HG03103 (cell line): ENCODE results near the gene FNDC8.
"Not testable (repeated sequence)": the region's sequence is repeated elsewhere in the genome, so short reads cannot be mapped to it uniquely, and the experiment has no call there.

Experiments used
- ATAC-seq: cut with Tn5 transposase; IDR thresholded peaks from one replicate; pipeline ENCODE4 v1.9.1; 2021; ENCODE audit warnings: low read depth; ENCODE audit not compliant: unreplicated experiment

Gene FNDC8

DNA sequence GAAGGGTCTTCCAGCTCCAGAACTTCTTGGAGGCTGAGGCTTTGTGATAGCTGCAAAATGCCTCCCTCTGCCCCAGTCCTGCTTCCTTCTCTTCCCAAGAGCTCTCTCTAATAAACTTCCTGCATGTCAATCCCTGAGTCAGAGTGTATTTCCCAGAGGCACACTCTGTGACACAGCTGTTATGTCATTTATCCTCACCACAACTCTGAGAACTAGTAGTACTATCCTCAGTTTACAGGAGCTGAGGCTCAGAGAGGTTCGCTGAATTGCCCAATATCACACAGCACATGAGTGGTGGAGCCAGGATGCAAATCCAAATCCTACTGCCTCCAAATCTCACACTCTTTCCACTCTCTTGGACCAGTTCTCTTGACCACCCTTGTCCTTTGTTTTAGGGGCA is 46.3 kb downstream of the FNDC8 start:
- ATAC-seq, result no peak

DNA sequence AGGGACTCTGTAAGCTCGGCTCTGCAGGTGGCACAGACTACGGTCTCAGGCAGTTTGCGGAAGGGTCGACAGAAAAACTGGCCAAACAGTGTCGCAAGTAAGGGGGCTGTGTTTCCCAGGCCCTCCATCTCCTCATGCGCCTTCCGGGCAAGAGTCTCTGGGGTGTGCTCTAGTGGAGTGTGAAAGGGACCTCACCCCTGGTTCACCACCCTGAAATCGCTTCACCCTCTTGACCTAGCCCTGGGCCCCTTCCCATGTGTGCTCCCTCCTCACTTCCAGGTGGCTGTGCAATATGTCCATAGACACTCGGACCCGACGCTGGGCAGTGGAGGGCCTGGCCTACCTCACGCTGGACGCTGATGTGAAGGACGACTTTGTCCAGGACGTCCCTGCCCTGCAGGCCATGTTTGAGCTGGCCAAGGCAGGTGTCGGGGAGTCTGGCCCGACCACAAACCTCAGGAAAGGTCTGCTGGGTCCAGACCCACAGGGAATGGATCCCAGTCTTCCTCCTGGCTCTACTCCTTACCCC is 48.5 kb downstream of the FNDC8 start:
- ATAC-seq, result no peak

DNA sequence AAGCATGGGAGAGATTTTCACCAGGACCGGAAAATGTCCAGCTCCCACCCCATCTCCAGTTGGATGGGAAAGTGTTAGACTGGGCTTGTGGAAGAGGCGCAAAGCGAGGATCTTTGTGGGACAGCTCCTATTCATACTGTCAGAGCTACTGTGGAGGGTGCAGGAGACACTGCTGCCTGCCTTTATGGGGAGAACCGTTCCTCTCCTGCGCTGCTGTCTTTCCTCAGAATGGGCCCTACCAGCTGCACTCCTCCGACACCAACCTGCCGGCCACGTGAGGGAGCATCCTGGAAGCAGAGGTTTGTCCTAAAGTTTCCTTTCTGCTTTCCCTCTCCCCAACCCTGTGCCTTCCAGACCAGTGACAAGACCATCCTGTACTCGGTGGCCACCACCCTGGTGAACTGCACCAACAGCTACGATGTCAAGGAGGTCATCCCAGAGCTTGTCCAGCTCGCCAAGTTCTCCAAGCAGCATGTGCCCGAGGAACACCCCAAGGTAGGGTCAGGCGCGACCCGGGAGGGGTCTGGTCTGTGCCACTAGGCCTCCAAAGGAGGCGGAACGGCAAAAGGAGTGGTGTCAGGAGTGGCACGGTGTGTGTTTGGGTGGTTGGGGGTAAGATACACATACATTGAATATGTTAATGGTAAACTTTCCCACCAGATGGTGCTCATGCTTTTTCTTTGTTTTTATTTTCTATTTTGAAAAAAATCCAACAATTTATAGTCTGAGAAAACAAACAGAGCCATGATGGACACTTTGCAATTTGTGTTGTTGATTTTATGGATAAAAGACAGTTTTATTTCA is 49.8 kb downstream of the FNDC8 start:
- ATAC-seq, result no peak

DNA sequence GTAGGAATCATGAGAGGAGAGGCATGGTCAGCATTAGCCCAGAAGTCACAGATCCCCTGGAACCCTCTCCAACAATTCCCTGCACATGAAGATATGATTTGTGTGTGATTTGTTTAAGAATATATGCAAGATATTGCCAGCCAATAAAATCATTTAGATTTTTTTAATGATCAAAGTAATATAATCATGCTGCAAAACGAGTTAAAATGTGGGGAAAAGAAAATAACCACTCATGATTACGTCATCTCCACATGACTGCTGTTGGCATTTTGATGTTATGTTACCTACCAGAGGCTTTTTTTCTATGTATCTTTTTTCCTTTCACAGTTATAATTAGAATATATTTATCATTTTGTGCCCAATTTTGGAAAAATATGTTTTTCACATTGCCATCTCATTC is 50.4 kb downstream of the FNDC8 start:
- ATAC-seq, result no peak

DNA sequence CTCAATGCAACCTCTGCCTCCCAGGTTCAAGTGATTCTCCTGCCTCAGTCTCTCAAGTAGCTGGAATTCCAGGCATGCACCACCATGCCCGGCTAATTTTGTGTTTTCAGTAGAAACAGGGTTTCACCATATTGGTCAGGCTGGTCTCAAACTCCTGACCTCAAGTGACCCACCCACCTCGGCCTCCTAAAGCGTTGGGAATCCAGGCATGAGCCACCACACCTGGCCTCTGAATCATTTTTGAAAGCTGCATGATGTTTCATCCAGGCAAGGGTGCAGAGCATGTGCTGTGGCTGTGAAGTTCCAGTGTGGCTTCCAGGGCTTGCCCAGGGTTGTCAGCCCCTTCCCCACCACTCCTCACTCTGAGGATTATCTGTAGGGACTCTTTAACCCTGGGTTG is 50.9 kb downstream of the FNDC8 start:
- ATAC-seq, result not testable (repeated sequence)

DNA sequence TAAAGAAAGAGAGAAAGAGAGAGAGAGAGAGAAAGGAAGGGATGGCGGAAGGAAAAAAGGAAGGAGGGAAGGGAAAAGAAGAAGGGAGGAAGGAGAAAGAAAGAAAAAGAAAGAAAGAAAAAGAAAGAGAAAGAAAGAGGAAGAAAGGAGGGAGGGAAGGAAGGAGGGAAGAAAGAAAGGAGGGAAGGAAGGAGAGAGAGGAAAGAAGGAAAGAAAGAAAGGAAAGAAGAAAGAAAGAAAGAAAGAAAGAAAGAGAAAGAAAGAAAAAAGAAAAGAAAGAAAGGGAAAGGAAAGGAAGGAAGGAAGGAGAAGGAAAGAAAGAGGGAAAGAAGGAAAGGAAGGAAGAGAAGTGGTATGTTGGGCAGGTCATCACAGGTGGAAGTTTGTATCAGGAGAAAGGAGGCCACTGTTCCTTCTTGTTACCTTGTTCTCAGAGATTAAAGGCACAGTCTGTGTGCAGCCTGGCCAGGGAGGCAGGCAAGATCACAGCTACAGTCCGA is 53.5 kb downstream of the FNDC8 start:
- no peak for ATAC-seq

DNA sequence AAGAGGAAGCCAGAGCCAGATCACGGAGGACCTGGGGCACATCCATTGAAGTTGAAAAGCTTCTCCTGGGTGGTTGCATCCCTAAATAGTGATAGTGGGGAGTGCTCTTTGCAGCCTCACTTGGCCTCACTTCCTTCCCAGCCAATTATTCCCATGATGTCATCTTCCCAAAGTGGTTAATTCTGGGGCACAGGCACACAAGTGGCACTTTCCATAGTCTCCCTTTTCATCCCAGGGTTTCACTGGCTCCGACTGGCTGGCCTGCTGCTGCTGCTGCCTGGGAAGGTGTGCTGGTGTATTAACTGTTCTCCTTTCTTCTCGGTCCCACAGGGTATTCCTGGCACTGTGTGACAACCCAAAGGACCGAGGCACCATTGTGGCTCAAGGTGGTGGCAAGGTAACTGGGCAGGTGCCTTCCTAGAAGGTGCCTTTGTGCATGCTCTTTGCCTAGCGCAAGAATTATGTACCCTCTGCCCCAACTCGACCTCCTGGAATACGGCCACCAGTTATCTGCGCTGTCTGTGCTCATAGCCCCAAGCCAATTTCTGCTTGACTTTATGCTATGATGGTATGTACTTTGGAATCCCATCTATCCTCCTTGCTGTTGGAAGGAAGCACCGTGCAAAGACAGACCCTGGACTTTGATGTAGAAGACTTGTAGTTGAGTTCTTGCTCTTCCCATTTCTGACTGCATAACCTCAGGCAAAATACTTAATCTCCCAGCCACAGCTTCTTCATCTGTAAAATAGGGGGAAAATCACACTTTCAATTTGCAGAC is 54.4 kb downstream of the FNDC8 start:
- ATAC-seq, result no peak

DNA sequence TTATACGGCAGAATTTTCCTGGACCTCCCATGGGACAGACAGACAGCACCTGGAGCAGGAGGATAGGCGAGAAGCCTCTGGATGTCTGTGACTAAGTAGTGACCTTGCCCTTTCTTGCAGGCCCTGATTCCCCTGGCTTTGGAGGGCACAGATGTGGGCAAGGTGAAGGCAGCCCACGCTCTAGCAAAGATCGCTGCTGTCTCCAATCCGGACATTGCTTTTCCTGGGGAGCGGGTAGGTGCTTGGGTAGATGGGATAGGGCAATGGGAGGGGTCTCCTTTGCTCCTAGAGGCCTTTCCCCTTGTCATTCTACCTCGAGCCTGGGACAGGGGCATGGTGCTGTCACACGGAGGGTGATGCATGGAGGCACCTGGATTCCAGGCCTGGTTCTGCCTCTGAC is 55.5 kb downstream of the FNDC8 start:
- ATAC-seq, result no peak

DNA sequence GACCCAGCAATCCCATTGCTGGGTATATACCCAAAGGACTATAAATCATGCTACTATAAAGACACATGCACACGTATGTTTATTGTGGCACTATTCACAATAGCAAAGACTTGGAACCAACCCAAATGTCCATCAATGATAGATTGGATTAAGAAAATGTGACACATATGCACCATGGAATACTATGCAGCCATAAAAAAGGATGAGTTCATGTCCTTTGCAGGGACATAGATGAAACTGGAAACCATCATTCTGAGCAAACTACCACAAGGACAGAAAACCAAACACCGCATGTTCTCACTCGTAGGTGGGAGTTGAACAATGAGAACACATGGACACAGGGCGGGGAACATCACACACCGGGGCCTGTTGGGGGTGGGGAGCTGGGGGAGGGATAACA is 58.0 kb downstream of the FNDC8 start:
- ATAC-seq, result not testable (repeated sequence)
